Right lung (tissue), 10 donors: ENCODE data around the gene OVAAL. TPM values are rescaled to one million over a fixed set of nuclear protein-coding genes. Genes with fewer than 3 reads are reported as not detected.

Source experiments
- DNase-seq, 2 donors: peaks; one replicate each; pipeline ENCODE4 v3.0.0-alpha.2; 2013
- long read RNA-seq, 8 donors: transcript quantifications; one replicate each; lab custom pipeline, GENCODE V29; 2026
- polyA plus RNA-seq, 5 donors: library from polyadenylated mRNA; unstranded; fragments of 120-200 nt; gene quantifications; one replicate each; pipeline versions ENCODE4 v1.2.1 to v1.2.3, GENCODE V29; 2013; ENCODE audit warnings: inconsistent platforms in 1 of 5, low replicate concordance in 1 of 5; ENCODE audit not compliant: insufficient read length in 5 of 5, insufficient read depth in 1 of 5

OVAAL gene
- polyA plus RNA-seq: not detected
- long read RNA-seq, donor 1: 0 reads
- long read RNA-seq, donor 2: 0 reads
- long read RNA-seq, donor 3: 0 reads
- long read RNA-seq, donor 4: 0 reads
- long read RNA-seq, donor 5: 0 reads
- long read RNA-seq, donor 6: 0 reads
- long read RNA-seq, donor 7: 0 reads
- long read RNA-seq, donor 8: 0 reads

- DNase-seq: no peak
These were observed at the start of gene OVAAL for GRCh38 chr1:180558664-180559063. TSS of gene OVAAL (plus strand) at chr1:180558964.

GRCh38 chr1:180510882-180511281 lies 47.9 kb upstream of the OVAAL start:
- DNase-seq: no peak

- no peak for DNase-seq
These were observed 45.2 kb upstream of the OVAAL start for GRCh38 chr1:180513531-180513930.

GRCh38 chr1:180515364-180515763 lies 43.4 kb upstream of the OVAAL start:
- DNase-seq: no peak

GRCh38 chr1:180515857-180516388 lies 42.8 kb upstream of the OVAAL start:
- peak; percentile 71 to 73 for DNase-seq

GRCh38 chr1:180519846-180520245 lies 38.9 kb upstream of the OVAAL start:
- no peak for DNase-seq

- DNase-seq: no peak
These were observed 37.1 kb upstream of the OVAAL start for GRCh38 chr1:180521474-180522212.

- no peak for DNase-seq
These were observed 36.6 kb upstream of the OVAAL start for GRCh38 chr1:180522213-180522515.

- no peak for DNase-seq
These were observed 34.4 kb upstream of the OVAAL start for GRCh38 chr1:180524160-180524914.

- no peak for DNase-seq
These were observed 33.6 kb upstream of the OVAAL start for GRCh38 chr1:180524915-180525714.

- DNase-seq: no peak
These were observed 33.1 kb upstream of the OVAAL start for GRCh38 chr1:180525715-180526039.

- no peak for DNase-seq
These were observed 31.6 kb upstream of the OVAAL start for GRCh38 chr1:180527101-180527669.

GRCh38 chr1:180528868-180529470 lies 29.8 kb upstream of the OVAAL start:
- no peak for DNase-seq

- DNase-seq: no peak
These were observed 28.3 kb upstream of the OVAAL start for GRCh38 chr1:180530501-180530900.

- DNase-seq: no peak
These were observed 25.9 kb upstream of the OVAAL start for GRCh38 chr1:180532854-180533253.

GRCh38 chr1:180533266-180533987 lies 25.3 kb upstream of the OVAAL start:
- peak; percentile 27 to 42 for DNase-seq

- DNase-seq: no peak
These were observed 24.6 kb upstream of the OVAAL start for GRCh38 chr1:180534214-180534613.

GRCh38 chr1:180535418-180535999 lies 23.3 kb upstream of the OVAAL start:
- no peak for DNase-seq

- DNase-seq: no peak
These were observed 21.9 kb upstream of the OVAAL start for GRCh38 chr1:180536821-180537372.

GRCh38 chr1:180539136-180539535 lies 19.6 kb upstream of the OVAAL start:
- no peak for DNase-seq
